CD4-positive, alpha-beta T cell treated with Interleukin-1 beta for 1 hour (primary cell): ENCODE measurements around the gene MIOS.
A peak's percentile ranks its signal among the peaks of the same experiment; 100 is the strongest.

Experiments used
- DNase-seq, 2 donors: peaks; one replicate each; pipeline ENCODE4 v3.0.0-alpha.2; 2020 to 2022

The MIOS gene

GRCh38 chr7:7566651-7567611 is at the start of gene MIOS:
MIOS (plus strand) TSS chr7:7566884; CDS start chr7:7572476, 5,592 bp downstream.
- DNase-seq = peak; percentile 87 to 88

GRCh38 chr7:7517754-7518153 is 48.9 kb upstream of the MIOS start:
- no peak for DNase-seq

- no peak for DNase-seq
Measured at GRCh38 chr7:7519056-7519455, 47.6 kb upstream of the MIOS start.

- DNase-seq = no peak
Measured at GRCh38 chr7:7519528-7519927, 47.2 kb upstream of the MIOS start.

- no peak for DNase-seq
Measured at GRCh38 chr7:7521259-7521658, 45.4 kb upstream of the MIOS start.

GRCh38 chr7:7522421-7522820 is 44.3 kb upstream of the MIOS start:
- no peak for DNase-seq

GRCh38 chr7:7524121-7524520 is 42.6 kb upstream of the MIOS start:
- no peak for DNase-seq

- no peak for DNase-seq
Measured at GRCh38 chr7:7526006-7526405, 40.7 kb upstream of the MIOS start.

- DNase-seq = no peak
Measured at GRCh38 chr7:7527047-7527446, 39.6 kb upstream of the MIOS start.

- DNase-seq = no peak
Measured at GRCh38 chr7:7529328-7529727, 37.4 kb upstream of the MIOS start.

GRCh38 chr7:7533831-7534430 is 32.8 kb upstream of the MIOS start:
- no peak for DNase-seq

- DNase-seq = no peak
Measured at GRCh38 chr7:7535691-7536090, 31.0 kb upstream of the MIOS start, which contains the start of gene COL28A1. COL28A1 (minus strand) TSS chr7:7535873; CDS start chr7:7532875, 2,998 bp downstream.

- no peak for DNase-seq
Measured at GRCh38 chr7:7536396-7537019, 30.2 kb upstream of the MIOS start.

GRCh38 chr7:7537711-7538110 is 29.0 kb upstream of the MIOS start:
- DNase-seq = no peak

- no peak for DNase-seq
Measured at GRCh38 chr7:7539152-7539551, 27.5 kb upstream of the MIOS start.

GRCh38 chr7:7539711-7540110 is 27.0 kb upstream of the MIOS start:
- no peak for DNase-seq

- DNase-seq = no peak
Measured at GRCh38 chr7:7542251-7542835, 24.3 kb upstream of the MIOS start.

GRCh38 chr7:7548407-7548806 is 18.3 kb upstream of the MIOS start:
- DNase-seq = no peak

- no peak for DNase-seq
Measured at GRCh38 chr7:7550663-7551062, 16.0 kb upstream of the MIOS start.

GRCh38 chr7:7552199-7552598 is 14.5 kb upstream of the MIOS start:
- DNase-seq = no peak

GRCh38 chr7:7553386-7553785 is 13.3 kb upstream of the MIOS start:
- no peak for DNase-seq

GRCh38 chr7:7554021-7554432 is 12.7 kb upstream of the MIOS start:
- DNase-seq = no peak
